ENCODE results near the gene KIF23. TPM values are rescaled to one million over a fixed set of nuclear protein-coding genes. Genes with fewer than 3 reads are reported as not detected.

KIF23 gene
- total and polyA plus RNA-seq, 7 experiments from 2014 or later: 0.30 to 39.4 (median 0.72) TPM; not detected in 3

DNA sequence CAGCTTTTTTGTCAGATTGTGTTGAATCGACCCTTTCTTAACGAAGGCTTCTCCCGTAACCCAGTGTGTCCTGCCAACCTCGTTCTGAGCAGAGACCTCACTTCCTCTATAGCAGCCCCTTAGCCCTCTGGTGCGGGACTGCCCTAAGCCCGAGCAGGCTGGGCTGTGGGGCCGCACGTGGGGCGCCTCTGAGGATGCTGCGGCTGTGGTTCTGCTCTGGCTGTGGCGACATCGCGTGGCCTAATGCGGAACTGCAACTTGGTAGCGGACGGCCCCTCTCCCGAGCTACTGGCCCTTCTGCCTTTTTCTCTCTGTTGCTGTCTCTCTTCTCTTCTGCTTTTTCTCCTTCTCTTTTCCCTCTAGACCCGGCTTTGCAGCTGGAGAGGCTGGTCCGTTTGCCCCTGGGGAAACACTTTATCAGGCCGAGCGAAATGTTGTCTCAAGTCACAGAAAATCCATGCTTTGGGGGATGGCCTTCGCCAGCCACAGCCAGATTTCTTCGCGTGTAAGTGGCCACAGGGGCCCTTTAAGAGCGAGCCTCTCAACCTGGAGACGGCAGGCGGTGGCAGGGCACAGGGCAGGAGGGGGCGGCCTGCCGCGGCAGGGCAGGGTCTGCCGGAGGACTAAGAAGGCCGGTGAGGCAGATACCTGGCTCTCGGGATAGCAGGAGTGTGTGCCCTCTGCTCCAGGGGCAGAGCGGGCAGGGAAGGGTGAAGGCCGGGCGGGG, 19.4 kb upstream of the KIF23 start:
- no peaks in the 10 kb centered on the region for H3K27me3 ChIP-seq (ENCODE audit: control insufficient read depth in 2 of 2, insufficient read depth in 2 of 2, low read length in 2 of 2)
- Mint-ChIP-seq H3K36me3 (no peaks in the 10 kb centered on the region), H3K9me3 (no peaks in the 10 kb centered on the region), H3K4me3 (no peak overlapping the region), H3K27me3 (peaks cover 0 to 8% (median 0%) of the 10 kb centered on the region in 5 donors), H3K27ac (peak overlapping the region in 1 of 9 donors; percentile 6), H3K4me1 (peaks cover 6 to 12% (median 7%) of the 10 kb centered on the region in 7 donors)
- no peaks in the 10 kb centered on the region for H3K4me1 ChIP-seq (ENCODE audit: control insufficient read depth in 2 of 2, insufficient read depth in 2 of 2, low read length in 2 of 2)
- no peaks in the 10 kb centered on the region for H3K36me3 ChIP-seq (ENCODE audit: control insufficient read depth in 2 of 3, insufficient read depth in 3 of 3, low read length in 3 of 3)
- POLR2A ChIA-PET: no interaction called here
- H3K27ac ChIP-seq (ENCODE audit: low read depth, low read length): no peak overlapping the region
- CTCF ChIA-PET: interaction anchor here (0.6 to 6.0 kb wide), 9 partner anchors 10 to 931 kb away, joined by 3 to 51 read pairs (median 4); no protein-coding TSS in a partner anchor
- ATAC-seq: peak; percentile 97
- no peak overlapping the region for H3K4me3 ChIP-seq (ENCODE audit: low read length)
- peak; percentile 44 to 86 (median 71) for DNase-seq
- intact Hi-C loops (cut with micrococcal nuclease): loop anchor here (1.0 to 5.0 kb wide), 5 partner anchors 68 to 335 kb away; no protein-coding TSS in a partner anchor
- no peaks in the 10 kb centered on the region for H3K9me3 ChIP-seq (ENCODE audit: control insufficient read depth in 2 of 3, low read length in 3 of 3)

GRCh38 chr15:69395460-69395859, 18.7 kb upstream of the KIF23 start:
- ATAC-seq (no peak), DNase-seq (no peak)
- Histone ChIP-seq H3K4me1 (ENCODE audit: control insufficient read depth in 2 of 2, insufficient read depth in 2 of 2, low read length in 2 of 2) (no peaks in the 10 kb centered on the region), H3K4me3 (ENCODE audit: low read length) (no peak overlapping the region), H3K27me3 (ENCODE audit: control insufficient read depth in 2 of 2, insufficient read depth in 2 of 2, low read length in 2 of 2) (no peaks in the 10 kb centered on the region), H3K36me3 (ENCODE audit: control insufficient read depth in 2 of 3, insufficient read depth in 3 of 3, low read length in 3 of 3) (no peaks in the 10 kb centered on the region), H3K27ac (ENCODE audit: low read depth, low read length) (no peak overlapping the region), H3K9me3 (ENCODE audit: control insufficient read depth in 2 of 3, low read length in 3 of 3) (no peaks in the 10 kb centered on the region)
- Mint-ChIP-seq H3K4me1 (peaks cover 6 to 12% (median 7%) of the 10 kb centered on the region in 7 donors), H3K36me3 (no peaks in the 10 kb centered on the region), H3K9me3 (no peaks in the 10 kb centered on the region), H3K27me3 (peaks cover 0 to 8% (median 0%) of the 10 kb centered on the region in 5 donors), H3K27ac (no peak overlapping the region), H3K4me3 (no peak overlapping the region)
- ChIA-PET CTCF (interaction anchor here (1.4 to 6.0 kb wide), 4 partner anchors 9 to 338 kb away, joined by 4 to 51 read pairs (median 8); no protein-coding TSS in a partner anchor), POLR2A (no interaction called here)
- intact Hi-C loops (cut with micrococcal nuclease): no loop called here

DNA sequence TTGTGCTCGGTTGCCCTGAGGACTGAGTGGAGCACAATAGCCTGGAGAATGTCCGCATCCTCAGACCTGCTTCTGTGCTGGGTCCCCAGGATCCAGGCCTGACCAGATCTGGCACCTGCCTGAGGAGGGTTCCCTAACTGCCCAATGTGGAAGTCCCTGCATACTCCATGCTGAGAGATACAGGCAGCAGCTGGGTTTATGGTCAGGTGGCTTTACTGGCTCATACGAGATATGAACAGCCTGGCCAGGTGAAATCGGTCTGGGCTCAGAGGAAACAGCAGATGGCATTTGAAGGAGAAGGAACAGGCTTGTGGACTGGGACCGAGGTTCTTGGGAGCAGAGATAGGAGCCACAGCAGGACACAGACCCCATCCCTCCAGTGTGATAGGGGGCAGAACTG, 18.2 kb upstream of the KIF23 start:
- Histone ChIP-seq H3K27me3 (ENCODE audit: control insufficient read depth in 2 of 2, insufficient read depth in 2 of 2, low read length in 2 of 2) (no peaks in the 10 kb centered on the region), H3K4me3 (ENCODE audit: low read length) (no peak overlapping the region), H3K4me1 (ENCODE audit: control insufficient read depth in 2 of 2, insufficient read depth in 2 of 2, low read length in 2 of 2) (no peaks in the 10 kb centered on the region), H3K9me3 (ENCODE audit: control insufficient read depth in 2 of 3, low read length in 3 of 3) (no peaks in the 10 kb centered on the region), H3K36me3 (ENCODE audit: control insufficient read depth in 2 of 3, insufficient read depth in 3 of 3, low read length in 3 of 3) (no peaks in the 10 kb centered on the region), H3K27ac (ENCODE audit: low read depth, low read length) (no peak overlapping the region)
- intact Hi-C loops (cut with micrococcal nuclease): no loop called here
- DNase-seq (no peak), ATAC-seq (no peak)
- no peaks in the 10 kb centered on the region for H3K36me3 Mint-ChIP-seq
- no peak overlapping the region for H3K4me3 Mint-ChIP-seq
- peaks cover 0 to 8% (median 0%) of the 10 kb centered on the region in 5 donors for H3K27me3 Mint-ChIP-seq
- peaks cover 6 to 12% (median 7%) of the 10 kb centered on the region in 7 donors for H3K4me1 Mint-ChIP-seq
- no peak overlapping the region for H3K27ac Mint-ChIP-seq
- no peaks in the 10 kb centered on the region for H3K9me3 Mint-ChIP-seq
- ChIA-PET CTCF (interaction anchor here (1.4 kb wide), 1 partner anchor 8 kb away, joined by 4 read pairs; no protein-coding TSS in a partner anchor), POLR2A (no interaction called here)

DNA sequence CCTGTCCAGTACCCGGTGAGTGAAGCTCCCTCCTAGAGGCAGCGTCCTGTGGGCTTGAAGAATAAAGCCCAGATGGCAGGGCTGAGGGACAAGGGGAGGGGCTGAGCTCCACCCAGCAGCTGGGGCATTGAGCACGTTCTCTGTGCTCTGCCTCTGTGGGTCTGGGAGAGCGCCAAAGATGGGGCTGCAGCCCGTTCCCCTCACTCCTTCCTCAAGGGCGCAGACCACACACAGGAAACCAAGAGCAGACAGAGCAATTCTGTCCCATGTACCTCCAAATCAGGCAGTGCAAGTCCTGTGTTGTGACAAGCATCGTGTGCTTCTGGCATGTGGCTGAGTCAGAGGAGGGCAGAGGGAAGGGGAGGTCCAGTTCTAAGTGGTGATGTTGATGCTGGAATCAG, 15.7 kb upstream of the KIF23 start:
- CTCF ChIA-PET: interaction anchor here (0.6 kb wide), 1 partner anchor 23 kb away, joined by 3 read pairs; no protein-coding TSS in a partner anchor
- no peak overlapping the region for H3K4me3 ChIP-seq (ENCODE audit: low read length)
- no peaks in the 10 kb centered on the region for H3K36me3 ChIP-seq (ENCODE audit: control insufficient read depth in 2 of 3, insufficient read depth in 3 of 3, low read length in 3 of 3)
- H3K4me1 Mint-ChIP-seq: peaks cover 6 to 12% (median 7%) of the 10 kb centered on the region in 7 donors
- no peaks in the 10 kb centered on the region for H3K27me3 ChIP-seq (ENCODE audit: control insufficient read depth in 2 of 2, insufficient read depth in 2 of 2, low read length in 2 of 2)
- POLR2A ChIA-PET: no interaction called here
- no peak overlapping the region for H3K27ac Mint-ChIP-seq
- no peak for ATAC-seq
- no peaks in the 10 kb centered on the region for H3K9me3 ChIP-seq (ENCODE audit: control insufficient read depth in 2 of 3, low read length in 3 of 3)
- H3K4me1 ChIP-seq (ENCODE audit: control insufficient read depth in 2 of 2, insufficient read depth in 2 of 2, low read length in 2 of 2): no peaks in the 10 kb centered on the region
- intact Hi-C loops (cut with micrococcal nuclease): no loop called here
- H3K9me3 Mint-ChIP-seq: no peaks in the 10 kb centered on the region
- no peak for DNase-seq
- H3K27ac ChIP-seq (ENCODE audit: low read depth, low read length): no peak overlapping the region
- no peak overlapping the region for H3K4me3 Mint-ChIP-seq
- H3K36me3 Mint-ChIP-seq: no peaks in the 10 kb centered on the region
- peaks cover 0 to 7% (median 0%) of the 10 kb centered on the region in 5 donors for H3K27me3 Mint-ChIP-seq

GRCh38 chr15:69400850-69401249, 13.3 kb upstream of the KIF23 start:
- intact Hi-C loops (cut with micrococcal nuclease): no loop called here
- no peaks in the 10 kb centered on the region for H3K4me1 ChIP-seq (ENCODE audit: control insufficient read depth in 2 of 2, insufficient read depth in 2 of 2, low read length in 2 of 2)
- peaks cover 0 to 16% (median 0%) of the 10 kb centered on the region in 5 donors for H3K27me3 Mint-ChIP-seq

GRCh38 chr15:69402816-69403215, 11.3 kb upstream of the KIF23 start:
- no peak for ATAC-seq
- POLR2A ChIA-PET: no interaction called here
- H3K9me3 Mint-ChIP-seq: no peaks in the 10 kb centered on the region
- Histone ChIP-seq H3K36me3 (ENCODE audit: control insufficient read depth in 2 of 3, insufficient read depth in 3 of 3, low read length in 3 of 3) (no peaks in the 10 kb centered on the region), H3K4me1 (ENCODE audit: control insufficient read depth in 2 of 2, insufficient read depth in 2 of 2, low read length in 2 of 2) (no peaks in the 10 kb centered on the region), H3K27me3 (ENCODE audit: control insufficient read depth in 2 of 2, insufficient read depth in 2 of 2, low read length in 2 of 2) (peaks cover 0 to 2% of the 10 kb centered on the region in 2 donors), H3K9me3 (ENCODE audit: control insufficient read depth in 2 of 3, low read length in 3 of 3) (no peaks in the 10 kb centered on the region), H3K4me3 (ENCODE audit: low read length) (no peak overlapping the region), H3K27ac (ENCODE audit: low read depth, low read length) (no peak overlapping the region)
- H3K4me1 Mint-ChIP-seq: peaks cover 0 to 5% (median 0%) of the 10 kb centered on the region in 7 donors
- no peaks in the 10 kb centered on the region for H3K36me3 Mint-ChIP-seq
- intact Hi-C loops (cut with micrococcal nuclease): no loop called here
- peaks cover 3 to 24% (median 5%) of the 10 kb centered on the region in 5 donors for H3K27me3 Mint-ChIP-seq
- no peak overlapping the region for H3K27ac Mint-ChIP-seq
- CTCF ChIA-PET: no interaction called here
- no peak for DNase-seq
- H3K4me3 Mint-ChIP-seq: no peak overlapping the region

More at GRCh38 chr15:69400850-69401249, 13.3 kb upstream of the KIF23 start:
- no peak for ATAC-seq
- H3K36me3 Mint-ChIP-seq: no peaks in the 10 kb centered on the region
- no peak for DNase-seq
- H3K9me3 ChIP-seq (ENCODE audit: control insufficient read depth in 2 of 3, low read length in 3 of 3): no peaks in the 10 kb centered on the region
- H3K27ac Mint-ChIP-seq: no peak overlapping the region
- H3K27me3 ChIP-seq (ENCODE audit: control insufficient read depth in 2 of 2, insufficient read depth in 2 of 2, low read length in 2 of 2): no peaks in the 10 kb centered on the region
- POLR2A ChIA-PET: no interaction called here
- H3K27ac ChIP-seq (ENCODE audit: low read depth, low read length): no peak overlapping the region
- H3K4me3 Mint-ChIP-seq: no peak overlapping the region
- no peaks in the 10 kb centered on the region for H3K9me3 Mint-ChIP-seq
- H3K4me1 Mint-ChIP-seq: peaks cover 0 to 5% (median 0%) of the 10 kb centered on the region in 7 donors
- no peaks in the 10 kb centered on the region for H3K36me3 ChIP-seq (ENCODE audit: control insufficient read depth in 2 of 3, insufficient read depth in 3 of 3, low read length in 3 of 3)
- CTCF ChIA-PET: no interaction called here
- H3K4me3 ChIP-seq (ENCODE audit: low read length): no peak overlapping the region

All from naive thymus-derived CD4-positive, alpha-beta T cell (primary cell).